ENCODE results near the gene LPXN.

- TF ChIP-seq, protein P1, sequence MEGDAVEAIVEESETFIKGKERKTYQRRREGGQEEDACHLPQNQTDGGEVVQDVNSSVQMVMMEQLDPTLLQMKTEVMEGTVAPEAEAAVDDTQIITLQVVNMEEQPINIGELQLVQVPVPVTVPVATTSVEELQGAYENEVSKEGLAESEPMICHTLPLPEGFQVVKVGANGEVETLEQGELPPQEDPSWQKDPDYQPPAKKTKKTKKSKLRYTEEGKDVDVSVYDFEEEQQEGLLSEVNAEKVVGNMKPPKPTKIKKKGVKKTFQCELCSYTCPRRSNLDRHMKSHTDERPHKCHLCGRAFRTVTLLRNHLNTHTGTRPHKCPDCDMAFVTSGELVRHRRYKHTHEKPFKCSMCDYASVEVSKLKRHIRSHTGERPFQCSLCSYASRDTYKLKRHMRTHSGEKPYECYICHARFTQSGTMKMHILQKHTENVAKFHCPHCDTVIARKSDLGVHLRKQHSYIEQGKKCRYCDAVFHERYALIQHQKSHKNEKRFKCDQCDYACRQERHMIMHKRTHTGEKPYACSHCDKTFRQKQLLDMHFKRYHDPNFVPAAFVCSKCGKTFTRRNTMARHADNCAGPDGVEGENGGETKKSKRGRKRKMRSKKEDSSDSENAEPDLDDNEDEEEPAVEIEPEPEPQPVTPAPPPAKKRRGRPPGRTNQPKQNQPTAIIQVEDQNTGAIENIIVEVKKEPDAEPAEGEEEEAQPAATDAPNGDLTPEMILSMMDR (IDR thresholded peaks at IDR 0.05) = no peak
- TF ChIP-seq POLR2A (IDR thresholded peaks at IDR 0.05) (no peak), EP300 (IDR thresholded peaks at IDR 0.05) (no peak)
Measured at GRCh38 chr11:58597486-58598144, 22.0 kb upstream of the LPXN start.
